C4-2B (cell line): ENCODE results near the gene DCLK2.

Experiments
- H3K27ac ChIP-seq: fragments of 450-650 bp; 2 replicates; pipeline ENCODE4 v1.5.1; 2017
- ZFX ChIP-seq: fragments of 450-650 bp; IDR thresholded peaks from 2 replicates; pipeline ENCODE4 v1.6.1; 2017
- TF ChIP-seq, protein P1 (sequence below): fragments of 450-650 bp; conservative IDR thresholded peaks from 2 replicates; pipeline ENCODE4 v1.5.1; 2017; ENCODE audit warnings: mild to moderate bottlenecking

The DCLK2 gene

DNA sequence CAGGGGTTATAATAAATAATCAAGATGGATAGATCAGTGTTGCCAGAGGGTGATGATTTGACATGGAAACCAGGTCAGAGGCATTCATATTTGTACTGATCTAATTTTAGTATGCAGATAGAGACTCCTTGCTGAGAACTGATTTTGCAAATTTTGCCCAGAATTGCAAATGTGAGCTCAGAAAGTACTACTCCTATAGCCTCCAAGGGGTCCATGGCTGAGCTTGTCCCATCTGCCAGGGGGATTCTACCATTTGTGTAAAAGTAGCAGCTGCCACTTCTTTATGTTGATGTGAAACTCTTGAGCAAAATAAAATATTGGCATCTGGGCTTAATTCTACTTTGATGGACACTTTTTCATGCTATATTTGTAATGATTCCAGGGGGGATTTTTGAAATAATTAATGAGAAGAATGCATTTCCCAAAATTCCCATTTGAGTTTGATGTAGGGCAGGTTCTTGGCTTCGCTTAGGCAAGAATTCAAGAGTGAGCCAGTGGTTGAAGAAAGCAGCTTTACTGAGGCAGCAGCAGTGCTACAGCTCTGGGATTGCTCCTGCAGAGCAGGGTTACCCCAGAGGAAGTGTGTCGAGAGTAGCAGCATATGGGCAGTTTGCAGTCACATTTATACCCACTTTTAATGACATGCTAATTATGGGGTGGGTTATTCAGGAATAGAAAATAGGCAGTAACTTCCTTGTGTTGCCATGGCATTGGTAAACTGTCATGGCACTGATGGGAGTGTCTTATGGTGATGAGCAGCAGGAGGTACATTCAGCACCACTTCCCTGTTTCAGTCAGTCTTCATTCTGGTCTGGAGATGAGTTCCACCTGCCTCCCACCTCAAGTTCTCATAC is 38.7 kb upstream of the DCLK2 start:
- no peak for TF ChIP-seq ZFX
- TF ChIP-seq, protein P1, sequence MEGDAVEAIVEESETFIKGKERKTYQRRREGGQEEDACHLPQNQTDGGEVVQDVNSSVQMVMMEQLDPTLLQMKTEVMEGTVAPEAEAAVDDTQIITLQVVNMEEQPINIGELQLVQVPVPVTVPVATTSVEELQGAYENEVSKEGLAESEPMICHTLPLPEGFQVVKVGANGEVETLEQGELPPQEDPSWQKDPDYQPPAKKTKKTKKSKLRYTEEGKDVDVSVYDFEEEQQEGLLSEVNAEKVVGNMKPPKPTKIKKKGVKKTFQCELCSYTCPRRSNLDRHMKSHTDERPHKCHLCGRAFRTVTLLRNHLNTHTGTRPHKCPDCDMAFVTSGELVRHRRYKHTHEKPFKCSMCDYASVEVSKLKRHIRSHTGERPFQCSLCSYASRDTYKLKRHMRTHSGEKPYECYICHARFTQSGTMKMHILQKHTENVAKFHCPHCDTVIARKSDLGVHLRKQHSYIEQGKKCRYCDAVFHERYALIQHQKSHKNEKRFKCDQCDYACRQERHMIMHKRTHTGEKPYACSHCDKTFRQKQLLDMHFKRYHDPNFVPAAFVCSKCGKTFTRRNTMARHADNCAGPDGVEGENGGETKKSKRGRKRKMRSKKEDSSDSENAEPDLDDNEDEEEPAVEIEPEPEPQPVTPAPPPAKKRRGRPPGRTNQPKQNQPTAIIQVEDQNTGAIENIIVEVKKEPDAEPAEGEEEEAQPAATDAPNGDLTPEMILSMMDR: no peak
- no peak overlapping the region for H3K27ac ChIP-seq

DNA sequence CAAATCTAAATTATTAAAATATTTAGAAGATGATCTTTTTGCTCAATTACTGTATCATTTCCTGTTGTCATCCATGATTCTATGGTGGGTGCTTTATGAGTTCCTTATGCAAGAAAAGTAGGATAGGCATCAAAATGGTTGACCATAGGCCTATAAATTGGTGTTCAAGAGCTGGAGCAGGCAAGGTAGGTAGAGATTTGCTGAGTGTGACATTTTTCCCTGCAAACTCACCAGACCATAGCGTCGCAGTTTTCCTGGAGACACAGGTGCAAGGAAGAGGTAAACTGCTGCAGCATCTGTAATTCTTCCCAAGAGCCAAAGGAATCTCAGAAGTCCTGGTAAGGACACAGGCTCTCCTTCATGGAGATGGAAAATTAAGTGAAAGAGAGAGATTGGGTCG is 33.7 kb upstream of the DCLK2 start:
- H3K27ac ChIP-seq: no peak overlapping the region
- TF ChIP-seq, protein P1: no peak
- TF ChIP-seq ZFX: no peak

DNA sequence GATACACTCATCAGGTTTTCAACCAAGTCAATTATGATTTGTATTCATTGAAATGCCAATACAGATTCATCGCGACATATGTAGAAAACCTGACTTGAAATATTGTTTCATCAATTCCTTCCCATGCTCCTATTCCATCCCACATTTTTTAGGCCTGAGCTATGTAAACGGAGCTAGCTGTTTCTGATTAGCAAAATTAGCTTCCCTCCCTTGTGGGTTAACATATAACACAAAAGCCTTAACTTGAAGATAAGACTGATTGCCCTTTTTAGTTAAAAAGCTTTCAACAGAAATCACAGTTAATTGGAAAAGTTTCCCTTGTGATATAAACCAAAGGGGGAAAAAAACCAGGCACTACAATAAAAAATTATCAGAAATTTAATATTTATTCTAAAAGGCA is 32.8 kb upstream of the DCLK2 start:
- no peak overlapping the region for H3K27ac ChIP-seq
- no peak for TF ChIP-seq ZFX
- TF ChIP-seq, protein P1: no peak

DNA sequence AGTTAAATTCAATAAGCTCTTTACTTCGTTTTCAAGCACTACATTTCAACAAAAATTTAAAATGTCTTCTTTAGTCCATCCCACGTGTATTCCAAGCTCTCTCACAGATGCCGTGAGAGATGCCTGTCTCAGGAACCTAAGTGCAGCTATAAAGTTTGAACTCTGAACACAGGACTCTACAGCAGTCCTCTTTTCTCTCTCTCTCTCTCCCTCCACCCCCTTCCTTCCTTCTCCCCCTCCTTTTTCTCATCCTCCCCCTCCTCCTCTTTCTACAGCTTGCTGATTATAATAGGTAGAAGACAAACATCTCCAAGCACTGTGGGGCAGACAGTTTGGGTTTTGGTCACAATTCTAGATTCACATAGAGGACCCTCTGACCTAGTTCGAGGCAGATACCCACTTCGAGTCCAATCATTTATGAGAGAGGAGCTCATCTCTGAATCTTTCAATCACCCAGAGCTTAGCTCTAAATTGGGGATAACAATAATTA is 31.5 kb upstream of the DCLK2 start:
- no peak overlapping the region for H3K27ac ChIP-seq
- TF ChIP-seq ZFX: no peak
- TF ChIP-seq, protein P1: no peak

DNA sequence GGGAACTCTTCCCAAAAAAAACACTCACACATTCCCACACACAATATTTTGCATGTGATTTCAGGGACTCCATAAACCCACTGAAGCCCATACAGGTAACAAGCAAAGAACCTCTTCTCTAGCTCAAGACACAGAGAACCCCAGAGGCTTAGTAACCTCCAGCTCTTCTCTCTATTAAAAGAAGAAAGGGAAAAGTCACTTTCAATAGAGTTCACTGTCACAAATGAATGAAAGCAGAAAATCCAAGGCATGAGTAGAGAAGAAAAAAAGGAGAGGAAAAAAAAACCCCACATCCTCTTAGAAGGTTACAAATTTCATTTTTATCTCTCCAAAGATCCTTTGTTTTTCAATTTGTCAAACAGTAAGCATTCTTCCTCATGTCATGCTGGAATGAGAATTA is 30.7 kb upstream of the DCLK2 start:
- no peak for TF ChIP-seq ZFX
- TF ChIP-seq, protein P1: no peak

DNA sequence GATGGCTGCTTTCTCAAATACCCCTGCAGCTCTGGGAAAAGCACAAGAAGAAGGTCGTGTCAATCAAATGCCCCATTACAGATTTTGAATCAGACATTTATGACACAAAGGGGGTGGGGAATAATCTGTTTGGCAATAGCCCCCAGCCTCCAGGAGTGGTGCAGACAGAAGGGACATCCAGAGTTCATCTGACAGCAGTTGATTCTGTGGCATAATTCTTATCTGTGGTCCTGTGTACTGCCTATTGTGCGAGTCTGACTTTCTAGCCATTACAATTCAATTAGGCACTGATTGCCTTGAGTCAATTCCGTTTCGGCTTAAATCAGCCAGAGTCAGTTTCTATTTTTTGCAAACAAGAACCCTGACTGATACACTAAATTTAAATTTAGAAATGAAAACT is 28.6 kb upstream of the DCLK2 start:
- TF ChIP-seq, protein P1: no peak
- no peak for TF ChIP-seq ZFX
- no peak overlapping the region for H3K27ac ChIP-seq

More for the DNA sequence above, 30.7 kb upstream of the DCLK2 start:
- H3K27ac ChIP-seq: no peak overlapping the region

DNA sequence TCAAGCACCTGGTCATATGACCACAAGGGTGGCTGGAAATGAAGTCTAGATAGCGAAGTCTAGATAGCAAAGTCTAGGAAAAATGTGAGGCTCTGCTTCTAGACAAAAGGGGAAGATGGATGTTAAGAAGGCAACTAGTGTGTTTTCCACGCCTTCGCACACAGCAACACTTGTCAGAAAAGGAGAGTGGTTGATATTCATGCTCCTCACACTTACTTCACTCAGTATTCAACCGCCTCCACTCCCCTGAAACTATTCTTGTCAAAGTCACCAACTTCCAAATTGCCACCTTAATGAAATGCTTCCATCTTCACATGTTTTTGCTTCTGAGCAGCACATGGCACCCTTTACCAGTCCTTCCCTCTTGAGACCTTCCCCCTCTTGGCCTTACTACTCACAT is 27.7 kb upstream of the DCLK2 start:
- TF ChIP-seq, protein P1: no peak
- no peak for TF ChIP-seq ZFX
- no peak overlapping the region for H3K27ac ChIP-seq
